HG02759 (cell line): ENCODE measurements around the gene JMJD7.
"Not testable (repeated sequence)": the region's sequence is repeated elsewhere in the genome, so short reads cannot be mapped to it uniquely, and the experiment has no call there.

Experiments used
- ATAC-seq: cut with Tn5 transposase; IDR thresholded peaks from one replicate; pipeline ENCODE4 v1.9.1; 2021; ENCODE audit warnings: mild to moderate bottlenecking, moderate library complexity; ENCODE audit not compliant: unreplicated experiment

JMJD7 gene

DNA sequence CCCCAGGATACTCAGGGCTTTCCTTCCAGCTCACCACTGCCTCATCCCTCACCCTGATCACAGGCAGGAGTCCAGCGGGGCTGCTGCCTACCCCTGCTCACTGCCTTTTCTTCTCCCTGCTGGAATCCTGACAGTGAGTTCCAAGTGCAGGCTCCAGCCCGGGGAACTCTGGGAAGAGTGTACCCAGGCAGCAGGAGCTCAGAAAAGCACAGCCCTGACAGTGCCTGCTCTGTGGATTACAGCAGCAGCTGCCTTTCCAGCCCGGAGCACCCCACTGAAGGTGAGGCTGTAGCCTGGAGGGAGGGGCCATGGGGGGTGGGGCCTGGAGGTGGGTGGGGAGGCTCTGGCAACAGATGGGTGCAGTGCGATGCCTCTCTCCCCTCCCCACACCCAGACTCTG is 6.1 kb upstream of the JMJD7 start:
- ATAC-seq: no peak

DNA sequence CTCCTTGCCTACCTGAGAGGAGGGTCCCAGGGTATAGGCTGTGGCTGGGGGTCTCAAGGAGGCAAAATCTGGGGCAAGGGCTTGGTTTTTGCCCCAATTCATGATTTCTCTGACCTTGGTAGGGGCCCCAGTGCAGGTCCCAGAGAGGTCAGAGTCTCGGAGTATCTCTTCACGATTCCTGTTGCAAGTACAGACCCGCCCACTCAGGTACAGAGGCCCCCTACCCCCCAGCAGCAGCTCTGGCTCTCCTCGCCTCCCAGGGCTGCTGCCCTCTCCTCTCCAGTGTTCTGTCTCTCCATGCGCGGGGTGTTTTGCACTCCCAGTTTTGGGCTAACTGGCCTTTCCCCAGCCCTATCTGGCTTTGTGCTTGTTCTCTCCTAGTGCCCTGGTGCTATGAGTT is 5.4 kb upstream of the JMJD7 start:
- no peak for ATAC-seq

DNA sequence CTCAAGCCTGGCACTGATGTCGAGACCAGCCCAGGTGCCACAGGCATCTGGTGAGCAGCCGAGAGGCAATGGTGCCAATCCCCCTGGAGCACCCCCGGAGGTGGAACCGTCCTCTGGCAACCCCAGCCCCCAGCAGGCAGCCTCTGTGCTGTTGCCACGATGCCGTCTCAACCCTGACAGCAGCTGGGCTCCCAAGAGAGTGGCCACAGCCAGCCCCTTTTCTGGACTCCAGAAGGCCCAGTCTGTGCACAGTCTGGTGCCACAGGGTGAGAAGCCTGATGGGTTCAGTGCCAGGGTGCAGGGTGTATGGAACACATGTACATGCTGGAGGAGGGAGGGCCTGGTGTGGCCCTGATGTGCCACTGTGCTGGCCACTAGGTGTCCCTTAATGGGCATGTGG is 4.9 kb upstream of the JMJD7 start:
- no peak for ATAC-seq

DNA sequence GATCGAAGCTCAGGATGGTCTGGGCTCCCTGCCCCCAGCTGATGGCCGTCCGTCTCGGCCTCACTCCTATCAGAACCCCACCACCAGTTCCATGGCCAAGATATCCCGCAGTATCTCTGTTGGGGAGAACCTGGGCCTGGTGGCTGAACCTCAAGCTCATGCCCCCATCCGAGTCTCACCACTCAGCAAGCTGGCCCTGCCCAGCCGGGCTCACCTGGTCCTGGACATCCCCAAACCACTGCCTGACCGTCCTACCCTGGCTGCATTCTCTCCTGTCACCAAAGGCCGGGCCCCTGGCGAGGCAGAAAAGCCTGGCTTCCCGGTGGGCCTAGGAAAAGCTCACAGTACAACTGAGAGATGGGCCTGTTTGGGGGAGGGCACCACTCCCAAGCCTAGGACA is 4.4 kb upstream of the JMJD7 start:
- no peak for ATAC-seq

DNA sequence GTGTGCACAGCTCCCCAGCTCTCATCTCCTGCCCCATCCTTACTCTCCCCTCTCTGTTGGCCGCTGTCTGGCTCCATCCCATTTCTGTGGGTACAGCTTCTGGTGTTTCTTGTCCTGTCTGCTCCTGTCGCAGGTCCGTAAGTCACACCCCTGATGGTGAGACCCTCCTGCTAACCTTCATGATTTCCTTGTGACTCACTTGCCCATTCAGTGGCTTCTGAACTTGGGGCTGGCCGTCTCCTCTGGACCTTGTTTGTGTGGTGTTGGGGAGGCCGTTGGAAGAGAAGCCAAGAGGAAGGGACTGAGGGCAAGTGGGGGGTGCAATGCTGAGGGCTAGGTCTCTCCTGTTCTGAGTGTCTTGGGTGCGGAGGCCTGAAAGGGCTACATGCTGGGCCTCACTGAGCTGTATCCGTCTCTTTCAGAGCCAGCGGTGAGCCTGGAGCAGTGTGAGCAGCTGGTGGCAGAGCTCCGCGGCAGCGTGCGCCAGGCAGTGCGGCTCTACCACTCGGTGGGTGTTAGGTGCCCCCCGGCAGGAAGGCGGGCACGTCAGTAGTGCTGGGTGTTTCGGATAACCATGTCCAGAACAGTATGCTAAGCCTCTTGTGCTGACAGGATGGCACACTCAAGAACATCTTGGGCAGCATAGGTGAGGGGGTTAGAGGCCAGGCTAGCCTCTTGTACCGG is 3.7 kb upstream of the JMJD7 start:
- no peak for ATAC-seq

DNA sequence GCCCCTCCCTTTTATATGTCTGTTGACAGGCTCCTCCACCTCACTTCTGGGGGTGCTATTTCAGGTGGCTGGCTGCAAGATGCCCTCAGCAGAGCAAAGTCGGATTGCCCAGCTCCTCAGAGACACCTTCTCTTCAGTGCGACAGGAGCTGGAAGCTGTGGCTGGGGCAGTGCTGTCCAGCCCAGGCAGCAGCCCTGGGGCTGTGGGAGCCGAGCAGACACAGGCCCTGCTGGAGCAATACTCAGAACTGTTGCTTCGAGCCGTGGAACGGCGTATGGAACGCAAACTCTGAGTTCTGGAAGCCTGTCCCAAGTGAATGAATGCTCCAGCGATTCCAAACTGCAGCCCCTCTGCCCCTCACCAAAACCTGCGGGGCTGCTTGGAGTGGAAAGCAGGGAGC is 2.7 kb upstream of the JMJD7 start:
- ATAC-seq: no peak

DNA sequence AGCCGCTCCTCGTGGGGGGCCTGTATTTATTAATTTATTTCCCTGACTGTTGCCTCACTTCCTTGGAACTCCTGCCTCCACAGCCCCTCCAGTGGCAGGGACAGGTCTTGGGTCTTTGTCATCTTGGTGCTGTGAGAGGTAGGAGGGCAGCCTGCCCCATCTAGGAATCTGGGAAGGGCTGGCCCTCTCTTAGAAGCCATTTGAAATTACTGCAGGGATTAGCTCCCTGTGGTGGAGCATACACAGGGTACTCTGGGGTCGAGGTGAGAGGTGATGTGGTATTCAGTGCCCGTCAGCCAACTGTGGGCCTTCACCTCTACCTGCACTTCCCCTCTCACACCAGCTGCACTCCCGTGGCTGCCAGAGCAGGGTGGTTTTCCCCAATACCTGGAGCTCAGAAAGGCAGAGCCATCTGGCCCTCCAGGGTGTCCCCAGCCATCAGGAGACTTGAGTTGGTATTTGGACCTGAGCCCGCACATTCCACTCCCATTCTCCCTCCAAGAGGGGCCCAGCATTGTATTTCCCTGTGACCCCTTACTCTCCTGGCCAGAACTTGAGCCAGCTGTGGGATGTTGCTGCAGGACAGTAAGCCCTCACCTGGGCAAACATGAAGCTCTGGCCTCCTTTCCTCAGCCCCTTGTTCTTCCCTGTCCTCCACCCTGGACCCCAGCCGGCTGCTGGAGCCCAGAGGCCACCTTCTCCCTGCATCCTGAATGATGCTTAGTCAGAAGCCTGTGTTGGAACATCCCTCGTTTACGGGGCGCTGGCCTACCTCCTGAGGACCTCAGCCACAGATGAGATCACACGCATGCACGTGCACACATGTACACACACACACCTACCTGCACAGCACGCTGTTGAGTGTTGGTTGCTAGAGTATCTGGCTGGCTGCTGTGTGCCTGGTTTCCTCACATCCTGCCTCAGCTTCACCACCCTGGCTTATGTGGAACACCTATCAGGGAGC is 2.0 kb upstream of the JMJD7 start:
- ATAC-seq: no peak

DNA sequence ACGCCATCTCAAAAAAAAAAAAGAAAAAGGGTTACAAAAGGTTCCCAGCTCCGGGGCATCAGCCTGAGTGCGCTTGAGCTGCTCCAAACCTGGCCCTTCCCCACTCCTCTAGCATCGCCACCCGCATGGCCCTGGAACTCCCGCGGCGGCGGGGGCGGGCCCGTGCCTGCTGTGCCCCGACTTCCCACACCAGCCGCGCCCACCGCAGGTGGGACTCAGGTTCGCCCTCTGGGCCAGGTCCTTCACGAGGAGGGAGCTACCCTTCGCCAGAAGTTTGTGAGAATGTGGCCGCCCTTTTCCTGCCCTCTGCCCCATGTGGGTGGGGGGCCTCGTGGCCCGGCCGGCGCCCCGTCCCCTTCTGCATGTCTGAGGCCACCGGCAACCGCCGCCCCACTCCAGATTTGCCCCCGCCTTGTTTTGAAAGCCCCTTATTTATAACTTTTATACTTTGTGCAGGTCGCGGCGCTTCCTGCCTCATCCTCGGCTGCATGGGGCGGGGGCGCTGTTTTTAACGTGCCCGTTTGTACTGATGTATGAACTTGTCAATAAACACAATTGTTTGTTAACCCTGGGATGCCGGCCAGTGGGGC is 507 bp upstream of the JMJD7 start:
- ATAC-seq: peak; percentile 7

DNA sequence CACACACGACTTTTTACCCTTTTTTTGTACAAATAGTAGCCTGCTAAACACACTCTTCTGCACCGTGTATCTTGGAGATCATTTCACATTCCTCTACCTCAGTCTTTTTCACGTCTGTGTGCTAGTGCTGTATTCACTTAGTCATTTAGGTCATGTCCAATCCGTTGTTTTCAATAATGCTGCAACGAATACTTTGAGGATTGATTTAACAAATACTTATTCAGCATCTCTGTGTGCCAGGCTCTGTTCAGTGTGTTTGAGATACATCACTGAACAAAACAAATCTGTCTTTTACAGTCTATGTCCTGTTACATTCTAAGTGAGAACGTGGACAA is 882 bp downstream of the JMJD7 start:
- ATAC-seq: no peak

DNA sequence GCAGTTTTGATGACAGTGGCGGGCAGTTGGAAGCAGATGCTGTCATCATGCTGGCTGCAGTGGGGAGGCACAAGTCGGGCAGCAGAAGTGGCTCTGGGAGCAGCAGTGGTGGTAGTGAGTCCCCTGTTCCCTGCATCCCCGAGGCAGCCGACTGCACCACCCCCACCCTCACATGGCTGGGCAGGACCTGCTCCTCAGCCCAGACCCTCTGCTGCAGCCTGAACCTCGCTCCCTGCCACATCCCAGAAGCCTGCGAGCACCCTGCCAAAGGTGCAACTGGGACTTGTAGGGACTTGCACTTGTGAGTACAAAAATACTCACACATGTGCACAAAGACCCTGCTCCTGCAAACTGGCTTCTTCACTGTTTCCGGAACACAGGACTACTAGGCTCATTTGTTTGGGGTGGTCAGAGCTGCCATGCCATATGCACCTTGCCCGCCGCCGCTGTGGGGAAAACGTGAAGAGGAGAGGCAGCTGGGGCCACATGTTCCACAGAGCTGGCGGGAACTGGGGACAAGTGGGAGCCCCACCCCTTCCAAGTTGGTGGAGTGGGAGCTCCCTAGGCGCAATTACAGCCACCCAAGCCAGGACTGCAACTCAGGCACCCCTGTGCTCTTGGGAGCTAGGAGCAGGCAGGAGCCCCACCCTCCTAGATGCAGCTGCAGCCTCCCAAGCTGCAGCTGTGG is 2.2 kb downstream of the JMJD7 start:
- no peak for ATAC-seq

DNA sequence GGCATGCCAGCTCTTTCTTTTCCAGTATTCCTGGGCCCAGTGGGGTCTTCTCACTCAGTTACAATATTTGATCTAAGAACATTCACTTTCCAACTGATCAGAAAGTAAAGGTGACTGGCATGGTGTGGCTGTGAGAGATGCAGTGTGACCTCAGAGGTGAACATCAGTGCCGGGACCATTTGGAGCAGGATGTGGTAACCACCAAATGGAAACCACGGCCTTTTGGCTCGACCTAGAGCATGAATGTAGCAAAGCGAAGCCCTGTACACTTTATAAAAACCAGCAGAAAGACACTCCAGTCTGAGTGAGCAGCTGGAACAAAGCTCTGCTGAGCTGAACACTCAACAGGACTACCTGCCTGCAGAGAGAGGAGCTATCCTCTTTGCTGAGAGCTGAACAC is 3.4 kb downstream of the JMJD7 start:
- ATAC-seq: not testable (repeated sequence)

DNA sequence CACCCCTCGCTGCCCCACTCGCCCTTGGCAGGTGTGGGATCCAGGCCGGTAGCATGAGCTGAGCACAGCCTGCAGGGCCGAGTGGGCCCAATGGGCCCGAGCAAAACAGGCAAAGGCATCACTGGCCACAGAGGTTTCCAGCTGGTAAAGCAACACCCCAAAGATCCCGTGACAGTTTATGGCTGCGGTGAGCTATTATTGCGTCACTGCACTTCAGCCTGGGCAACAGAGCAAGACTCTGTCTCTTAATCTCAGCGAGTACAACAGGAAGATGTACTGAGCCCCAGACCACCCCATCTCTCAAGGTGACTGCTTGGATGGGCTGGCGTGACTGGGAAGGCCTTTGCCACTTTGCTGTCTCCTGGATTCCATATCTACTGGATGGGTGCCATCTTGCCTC is 4.3 kb downstream of the JMJD7 start:
- ATAC-seq: no peak

DNA sequence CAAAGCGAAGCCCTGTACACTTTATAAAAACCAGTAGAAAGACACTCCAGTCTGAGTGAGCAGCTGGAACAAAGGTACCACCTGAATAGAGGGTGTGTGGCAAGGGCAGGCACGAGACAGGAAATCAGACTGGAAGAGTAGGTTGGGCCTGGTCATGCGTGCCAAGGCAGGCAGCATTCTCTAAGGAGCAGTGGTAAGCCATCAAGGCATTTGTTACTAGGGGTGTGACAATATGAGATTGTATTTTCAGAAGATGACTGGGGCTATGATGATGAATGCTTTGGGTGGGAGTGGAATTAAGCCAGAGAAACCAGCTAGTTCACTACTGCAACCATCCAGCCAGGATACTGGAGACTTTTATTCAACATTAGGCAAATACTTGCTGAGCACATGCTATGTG is 5.0 kb downstream of the JMJD7 start:
- ATAC-seq: no peak

DNA sequence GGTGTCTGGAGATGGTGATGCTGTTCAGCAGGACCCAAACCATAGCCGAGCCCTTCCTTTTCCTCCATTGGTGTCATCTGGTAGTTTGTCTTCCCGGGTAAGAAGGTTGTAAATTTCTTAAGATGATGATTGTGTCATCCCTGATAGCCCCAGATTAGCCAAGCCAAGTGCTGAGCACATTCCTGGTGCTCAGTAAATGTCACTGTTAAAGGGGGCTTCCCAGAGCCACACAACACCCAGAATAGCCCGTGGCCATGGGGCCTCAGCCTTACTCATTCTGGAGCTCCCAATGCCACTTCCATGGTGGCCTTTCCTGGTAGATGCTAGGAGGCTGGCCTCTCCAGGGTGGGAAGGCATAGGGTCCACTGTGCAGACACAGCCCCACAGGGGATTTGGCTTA is 6.2 kb downstream of the JMJD7 start:
- ATAC-seq: no peak

DNA sequence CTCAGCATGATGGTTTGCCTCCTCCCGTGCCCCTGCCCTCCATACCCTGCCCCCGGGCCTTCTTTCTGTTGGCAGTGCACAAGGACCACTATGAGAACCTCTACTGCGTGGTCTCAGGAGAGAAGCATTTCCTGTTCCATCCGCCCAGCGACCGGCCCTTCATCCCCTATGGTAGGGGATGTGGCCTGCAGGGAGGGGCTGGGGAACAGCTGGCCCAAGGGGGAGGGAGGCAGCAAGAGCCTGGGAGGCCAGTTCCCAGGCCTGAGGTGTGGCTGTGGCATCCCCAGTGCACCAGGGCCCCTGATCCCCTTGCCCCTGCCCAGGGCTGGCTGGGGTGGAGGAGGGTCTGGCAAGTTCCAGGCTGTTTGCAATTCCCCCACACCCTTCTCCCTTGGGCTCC is 8.2 kb downstream of the JMJD7 start:
- ATAC-seq: no peak

DNA sequence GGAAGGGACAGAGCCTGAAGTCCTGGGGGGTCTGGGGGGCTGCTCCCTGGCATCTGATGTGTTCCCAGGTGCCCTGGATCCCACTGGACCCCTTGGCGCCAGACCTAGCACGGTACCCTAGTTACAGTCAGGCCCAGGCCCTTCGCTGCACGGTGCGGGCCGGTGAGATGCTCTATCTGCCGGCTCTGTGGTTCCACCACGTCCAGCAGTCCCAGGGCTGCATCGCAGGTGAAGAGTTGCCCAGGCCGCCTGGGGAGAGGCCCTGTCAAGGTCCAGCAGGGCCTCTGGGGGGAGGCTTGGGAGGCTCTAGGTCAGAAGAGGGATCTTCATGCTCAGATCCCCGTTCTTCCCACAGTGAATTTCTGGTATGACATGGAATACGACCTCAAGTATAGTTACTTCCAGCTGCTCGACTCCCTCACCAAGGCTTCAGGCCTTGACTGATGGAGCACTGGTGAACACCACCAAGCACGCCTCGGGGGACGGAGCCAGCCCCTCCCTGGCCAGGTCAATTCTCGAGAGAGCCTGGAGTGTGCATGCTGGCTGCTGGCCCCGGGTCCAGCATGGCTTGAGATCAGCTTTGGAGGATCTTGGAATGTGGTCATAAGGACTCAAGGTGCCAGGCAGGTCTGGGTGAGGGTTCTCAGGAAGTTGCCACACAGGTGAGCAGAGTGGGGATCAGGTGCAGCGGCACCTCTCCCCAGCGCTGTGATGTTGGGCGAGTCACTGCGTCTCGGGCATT is 9.0 kb downstream of the JMJD7 start:
- no peak for ATAC-seq

DNA sequence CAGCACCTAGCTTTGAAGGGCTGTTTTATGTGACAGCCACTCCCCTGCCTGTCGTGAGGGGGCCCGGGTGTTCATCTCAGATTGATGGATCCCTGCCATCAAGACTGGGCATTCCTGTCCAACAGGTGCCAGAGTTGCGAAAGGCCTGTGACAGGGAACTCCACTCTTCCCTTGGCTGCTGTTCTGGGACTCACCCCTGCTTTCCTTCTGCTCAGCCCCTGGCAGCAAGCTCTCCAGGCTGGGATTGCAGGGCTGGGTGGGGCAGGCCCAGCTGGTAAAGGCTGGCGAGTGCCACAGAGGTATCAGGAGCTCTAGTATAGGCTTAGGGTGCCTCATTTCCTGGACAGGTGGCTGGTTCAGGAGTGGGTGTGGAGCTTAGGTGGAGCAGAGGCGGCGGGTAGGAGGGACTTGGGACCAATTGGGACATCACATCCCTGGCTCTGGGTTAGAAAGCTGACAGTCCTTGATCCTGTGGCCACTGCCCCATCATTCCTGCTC is 10.6 kb downstream of the JMJD7 start, which contains the start of gene PLA2G4B:
TSS of gene PLA2G4B (plus strand) at position 448 of the 498 bp plus-strand sequence. CDS start 67 bp downstream, outside the sequence.
- no peak for ATAC-seq

DNA sequence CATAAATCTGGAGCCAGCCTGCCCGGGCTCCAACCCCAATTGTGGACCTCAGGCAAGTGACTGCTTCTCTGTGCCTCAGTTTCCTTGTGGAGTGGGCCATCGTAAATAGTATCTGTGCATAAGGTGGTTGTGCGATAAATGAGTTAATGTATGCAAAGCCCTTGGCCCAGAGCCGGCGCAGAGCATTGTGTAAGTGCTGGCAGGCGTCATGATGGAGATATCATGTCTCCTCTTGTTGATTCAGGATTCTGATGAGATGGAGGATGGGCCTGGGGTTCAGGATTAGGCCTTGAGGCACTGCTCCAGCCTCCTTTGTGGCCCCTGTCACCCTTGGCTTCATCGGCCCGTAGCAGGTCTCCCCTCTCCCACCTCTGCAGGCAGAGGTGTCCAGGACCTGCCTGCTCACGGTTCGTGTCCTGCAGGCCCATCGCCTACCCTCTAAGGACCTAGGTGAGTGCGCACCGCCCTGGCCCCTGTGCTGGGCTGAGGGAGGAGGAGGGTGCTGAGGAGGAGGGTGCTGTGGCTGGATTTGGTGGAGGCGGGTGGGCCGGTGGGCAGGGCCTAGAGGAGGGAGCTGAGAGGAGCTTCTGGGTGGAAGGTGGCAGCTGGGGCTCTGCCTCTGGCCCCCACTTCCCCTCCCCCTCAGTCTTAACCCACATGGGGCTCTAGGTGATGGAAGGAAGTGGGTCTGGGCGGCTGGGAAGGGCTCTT is 12.0 kb downstream of the JMJD7 start:
- ATAC-seq: no peak

DNA sequence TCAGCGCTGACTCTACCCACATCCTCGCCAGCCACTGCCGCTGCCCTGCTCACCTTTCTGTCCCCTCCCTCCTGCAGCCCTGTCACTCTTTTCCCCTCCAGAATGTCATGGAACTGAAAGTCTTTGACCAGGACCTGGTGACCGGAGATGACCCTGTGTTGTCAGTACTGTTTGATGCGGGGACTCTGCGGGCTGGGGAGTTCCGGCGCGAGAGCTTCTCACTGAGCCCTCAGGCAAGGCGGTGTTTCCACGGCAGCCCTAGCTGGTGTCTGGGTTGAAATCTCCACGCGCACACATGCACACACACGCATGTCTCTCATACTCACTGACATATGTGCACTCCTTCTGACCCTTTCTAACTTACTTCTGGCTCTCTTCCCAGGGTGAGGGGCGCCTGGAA is 12.8 kb downstream of the JMJD7 start:
- ATAC-seq: no peak

DNA sequence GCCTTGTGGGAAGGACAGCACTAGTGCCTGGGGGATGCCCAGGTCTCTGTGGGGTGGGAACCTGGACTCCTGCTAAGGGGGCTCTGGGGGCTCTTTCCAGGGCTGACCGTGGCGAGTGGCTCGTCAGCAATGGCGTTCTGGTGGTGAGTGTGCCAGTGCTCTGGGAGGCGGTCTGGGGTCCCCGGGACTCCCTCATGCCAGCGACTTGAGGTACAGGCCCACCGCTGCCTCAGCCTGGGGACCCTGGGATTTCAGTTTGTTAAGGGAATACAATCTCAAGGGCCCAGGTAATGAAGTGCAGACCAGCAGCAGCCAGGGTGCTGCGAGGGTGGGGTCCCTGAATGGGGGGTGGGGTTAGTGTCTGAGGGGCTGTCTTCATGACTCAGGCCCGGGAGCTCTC is 13.2 kb downstream of the JMJD7 start:
- no peak for ATAC-seq
